Neural cell (in vitro differentiated cells): ENCODE data around the gene ADGRF5. TPM values are rescaled to one million over a fixed set of nuclear protein-coding genes. Genes with fewer than 3 reads are reported as not detected.

Experiments used
- H2AFZ ChIP-seq: fragments of 200-600, 300-800 bp; sonication (generic), shearing (Covaris generic); 2 replicates; pipeline ENCODE4 v1.6.0; 2014; ENCODE audit warnings: low read depth, mild to moderate bottlenecking, antibody characterized with exemption, low read length, moderate library complexity
- H3F3A ChIP-seq: fragments of 200-600 bp; shearing (Covaris generic); 2 replicates; pipeline ENCODE4 v1.6.1; 2016; ENCODE audit warnings: mild to moderate bottlenecking, moderate library complexity, mixed read lengths, antibody characterized with exemption, low read length; ENCODE audit not compliant: insufficient read depth, poor library complexity, severe bottlenecking
- H3K27ac ChIP-seq: fragments of 200-600, 300-800 bp; sonication (generic), shearing (Covaris generic); 2 replicates; pipeline ENCODE4 v1.5.1; 2014; ENCODE audit warnings: mild to moderate bottlenecking, low read length, moderate library complexity
- H3K27me3 ChIP-seq: fragments of 300-800, 200-600 bp; sonication (generic), shearing (Covaris generic); 2 replicates; pipeline ENCODE4 v1.6.0; 2014; ENCODE audit warnings: mild to moderate bottlenecking, low read depth, low read length, moderate library complexity; ENCODE audit not compliant: insufficient read depth
- H3K36me3 ChIP-seq: fragments of 300-800, 200-600 bp; sonication (generic), shearing (Covaris generic); 2 replicates; pipeline ENCODE4 v1.5.1; 2014; ENCODE audit warnings: mild to moderate bottlenecking, antibody characterized with exemption, low read length, moderate library complexity; ENCODE audit not compliant: insufficient read depth
- H3K4me2 ChIP-seq: fragments of 300-800, 200-600 bp; sonication (generic), shearing (Covaris generic); 2 replicates; pipeline ENCODE4 v1.6.0; 2014; ENCODE audit warnings: mild to moderate bottlenecking, low read length
- H3K4me3 ChIP-seq: fragments of 300-800, 200-600 bp; sonication (generic), shearing (Covaris generic); 2 replicates; pipeline ENCODE4 v1.5.1; 2014; ENCODE audit warnings: mild to moderate bottlenecking, low read length, moderate library complexity
- H3K79me2 ChIP-seq: fragments of 200-600 bp; shearing (Covaris generic); replicated peaks from 2 replicates; pipeline ENCODE4 v1.6.0; 2014; ENCODE audit warnings: mild to moderate bottlenecking, low read length, moderate library complexity; ENCODE audit not compliant: insufficient read depth
- H3K9ac ChIP-seq: fragments of 300-800, 200-600 bp; sonication (generic), shearing (Covaris generic); 2 replicates; pipeline ENCODE4 v1.6.1; 2016; ENCODE audit warnings: mild to moderate bottlenecking, low read length, mixed read lengths
- H3K9me2 ChIP-seq: fragments of 200-600 bp; shearing (Covaris generic); 2 replicates; pipeline ENCODE4 v1.6.1; 2016; ENCODE audit warnings: mild to moderate bottlenecking, low read length, mixed read lengths; ENCODE audit not compliant: insufficient read depth
- H3K9me3 ChIP-seq: fragments of 200-600, 300-800 bp; sonication (generic), shearing (Covaris generic); 2 replicates; pipeline ENCODE4 v1.6.1; 2016; ENCODE audit warnings: mild to moderate bottlenecking, mixed run types, low read length, moderate library complexity, mixed read lengths
- H4K20me1 ChIP-seq: fragments of 200-600 bp; shearing (Covaris generic); 2 replicates; pipeline ENCODE4 v1.6.1; 2016; ENCODE audit warnings: mild to moderate bottlenecking, mixed run types; ENCODE audit not compliant: insufficient read depth
- CTCF ChIP-seq: fragments of 450-650 bp; IDR thresholded peaks from 2 replicates; pipeline ENCODE4 v1.5.1; 2014; ENCODE audit warnings: antibody characterized with exemption, mild to moderate bottlenecking, moderate library complexity; ENCODE audit not compliant: poor library complexity, severe bottlenecking
- EP300 ChIP-seq: fragments of 450-650 bp; conservative IDR thresholded peaks from 2 replicates; pipeline ENCODE4 v1.6.1; 2014; ENCODE audit warnings: antibody characterized with exemption, mild to moderate bottlenecking, moderate library complexity; ENCODE audit not compliant: poor library complexity, severe bottlenecking
- EZH2 ChIP-seq: fragments of 200-600, 300-800 bp; shearing (Covaris generic), sonication (generic); IDR thresholded peaks from 2 replicates; pipeline ENCODE4 v1.6.1; 2014; ENCODE audit warnings: antibody characterized with exemption, low read length, borderline replicate concordance, mild to moderate bottlenecking; ENCODE audit not compliant: insufficient read depth, poor library complexity, severe bottlenecking
- MXI1 ChIP-seq: fragments of 450-650 bp; conservative IDR thresholded peaks from 2 replicates; pipeline ENCODE4 v1.6.1; 2014; ENCODE audit warnings: antibody characterized with exemption, mild to moderate bottlenecking; ENCODE audit not compliant: poor library complexity, severe bottlenecking
- POLR2AphosphoS5 ChIP-seq: IDR thresholded peaks from 2 replicates; pipeline ENCODE4 v1.6.1; 2012
- RAD21 ChIP-seq: fragments of 450-650 bp; conservative IDR thresholded peaks from 2 replicates; pipeline ENCODE4 v1.6.1; 2014; ENCODE audit warnings: antibody characterized with exemption, mild to moderate bottlenecking, moderate library complexity
- REST ChIP-seq: IDR thresholded peaks from 2 replicates; pipeline ENCODE4 v1.6.1; 2012; ENCODE audit warnings: borderline replicate concordance
- SMC3 ChIP-seq: fragments of 450-650 bp; conservative IDR thresholded peaks from 2 replicates; pipeline ENCODE4 v1.6.1; 2014; ENCODE audit warnings: antibody characterized with exemption, mild to moderate bottlenecking, moderate library complexity; ENCODE audit not compliant: poor library complexity
- TAF1 ChIP-seq: IDR thresholded peaks from 2 replicates; pipeline ENCODE4 v1.6.1; 2012; ENCODE audit warnings: low read depth
- polyA plus RNA-seq: library from polyadenylated mRNA; depleted of rRNA; stranded (reverse); fragments of >200 nt; gene quantifications from 2 replicates; pipeline ENCODE4 v1.2.3, GENCODE V29; 2014

ADGRF5 gene
- polyA plus RNA-seq, 1 donor from 2014 or later = not detected

GRCh38 chr6:46933751-46934150, 12.0 kb upstream of the ADGRF5 start:
- Histone ChIP-seq H3K36me3 (no peaks in the 10 kb centered on the region), H3K4me2 (no peak overlapping the region)

GRCh38 chr6:46932526-46933319, 11.0 kb upstream of the ADGRF5 start:
- Histone ChIP-seq H3K27me3 (no peaks in the 10 kb centered on the region), H3F3A (no peaks in the 10 kb centered on the region), H3K4me2 (no peak overlapping the region), H4K20me1 (no peaks in the 10 kb centered on the region), H3K36me3 (no peaks in the 10 kb centered on the region), H3K27ac (no peak overlapping the region), H3K4me3 (no peak overlapping the region), H3K9me3 (no peaks in the 10 kb centered on the region), H3K9ac (no peak overlapping the region), H3K79me2 (no peaks in the 10 kb centered on the region), H2AFZ (no peak overlapping the region), H3K9me2 (no peaks in the 10 kb centered on the region)
- no peak for TF ChIP-seq EP300
- no peak for TF ChIP-seq SMC3
- no peak for TF ChIP-seq TAF1
- no peak for TF ChIP-seq EZH2
- TF ChIP-seq REST = no peak

More at GRCh38 chr6:46933751-46934150, 12.0 kb upstream of the ADGRF5 start:
- Histone ChIP-seq H3K27me3 (no peaks in the 10 kb centered on the region), H4K20me1 (no peaks in the 10 kb centered on the region), H3K9me3 (no peaks in the 10 kb centered on the region), H2AFZ (no peak overlapping the region), H3K27ac (no peak overlapping the region), H3K4me3 (no peak overlapping the region), H3F3A (no peaks in the 10 kb centered on the region), H3K9me2 (no peaks in the 10 kb centered on the region), H3K79me2 (no peaks in the 10 kb centered on the region), H3K9ac (no peak overlapping the region)
- TF ChIP-seq TAF1 (no peak), CTCF (no peak), EZH2 (no peak), MXI1 (no peak), EP300 (no peak), REST (no peak), POLR2AphosphoS5 (no peak), RAD21 (no peak), SMC3 (no peak)
